HG03039 (cell line): ENCODE data around the gene SMAD1.

ENCODE experiments used
- ATAC-seq: cut with Tn5 transposase; IDR thresholded peaks from one replicate; pipeline ENCODE4 v1.9.1; 2021; ENCODE audit warnings: mild to moderate bottlenecking, moderate library complexity; ENCODE audit not compliant: unreplicated experiment

SMAD1 gene

GRCh38 chr4:145481164-145481941 lies at the start of gene SMAD1:
TSS of gene SMAD1 (plus strand) at chr4:145481853. CDS start at chr4:145514614, 32,761 bp downstream.
- peak; percentile 38 for ATAC-seq

- no peak for ATAC-seq
Observed at GRCh38 chr4:145433684-145434083, 48.0 kb upstream of the SMAD1 start.

- ATAC-seq, result no peak
Observed at GRCh38 chr4:145435646-145436045, 46.0 kb upstream of the SMAD1 start.

GRCh38 chr4:145436114-145436513 lies 45.5 kb upstream of the SMAD1 start:
- ATAC-seq, result no peak

GRCh38 chr4:145436796-145437195 lies 44.9 kb upstream of the SMAD1 start:
- ATAC-seq, result no peak

GRCh38 chr4:145437466-145437865 lies 44.2 kb upstream of the SMAD1 start:
- ATAC-seq, result no peak

GRCh38 chr4:145438298-145438697 lies 43.4 kb upstream of the SMAD1 start:
- ATAC-seq, result no peak

- ATAC-seq, result no peak
Observed at GRCh38 chr4:145440292-145441007, 41.2 kb upstream of the SMAD1 start.

GRCh38 chr4:145446184-145446583 lies 35.5 kb upstream of the SMAD1 start:
- ATAC-seq, result no peak

- ATAC-seq, result no peak
Observed at GRCh38 chr4:145451895-145452294, 29.8 kb upstream of the SMAD1 start.

GRCh38 chr4:145452447-145453162 lies 29.0 kb upstream of the SMAD1 start:
- ATAC-seq, result no peak

- ATAC-seq, result no peak
Observed at GRCh38 chr4:145453163-145453520, 28.5 kb upstream of the SMAD1 start.

- no peak for ATAC-seq
Observed at GRCh38 chr4:145473203-145473602, 8.4 kb upstream of the SMAD1 start.

- ATAC-seq, result no peak
Observed at GRCh38 chr4:145480257-145480656, 1.4 kb upstream of the SMAD1 start.

- no peak for ATAC-seq
Observed at GRCh38 chr4:145481942-145482208, 222 bp downstream of the SMAD1 start.

GRCh38 chr4:145482209-145483037 lies 770 bp downstream of the SMAD1 start:
- ATAC-seq, result peak; percentile 35

- ATAC-seq, result no peak
Observed at GRCh38 chr4:145483514-145483913, 1.9 kb downstream of the SMAD1 start.

GRCh38 chr4:145484225-145484846 lies 2.7 kb downstream of the SMAD1 start:
- ATAC-seq, result no peak

- no peak for ATAC-seq
Observed at GRCh38 chr4:145485120-145485519, 3.5 kb downstream of the SMAD1 start.

GRCh38 chr4:145486603-145487002 lies 5.0 kb downstream of the SMAD1 start:
- no peak for ATAC-seq

GRCh38 chr4:145487631-145488030 lies 6.0 kb downstream of the SMAD1 start:
- ATAC-seq, result peak; percentile 95
